ENCODE results near the gene AKT2.

Gene AKT2

GRCh38 chr19:40247735-40248262 is 37.3 kb downstream of the AKT2 start:
- Histone ChIP-seq H3K36me3 (ENCODE audit: control insufficient read depth, insufficient read depth, low read length) (peaks cover 15% of the 10 kb centered on the region), H3K27me3 (replicated peaks; ENCODE audit: control insufficient read depth, insufficient read depth, low read length) (no peaks in the 10 kb centered on the region), H3K4me3 (replicated peaks; ENCODE audit: low read depth, low read length) (no peak overlapping the region)
- no peak for DNase-seq (ENCODE audit: extremely low read depth, insufficient read length)
- TF ChIP-seq CTCF (IDR thresholded peaks at IDR 0.05; ENCODE audit: insufficient read depth, low read length, poor library complexity, severe bottlenecking): no peak

GRCh38 chr19:40247178-40247577 is 38.0 kb downstream of the AKT2 start:
- H3K4me3 ChIP-seq (replicated peaks; ENCODE audit: low read depth, low read length): no peak overlapping the region
- H3K36me3 ChIP-seq (ENCODE audit: control insufficient read depth, insufficient read depth, low read length): peaks cover 18% of the 10 kb centered on the region
- no peaks in the 10 kb centered on the region for H3K27me3 ChIP-seq (replicated peaks; ENCODE audit: control insufficient read depth, insufficient read depth, low read length)
- TF ChIP-seq CTCF (IDR thresholded peaks at IDR 0.05; ENCODE audit: insufficient read depth, low read length, poor library complexity, severe bottlenecking): no peak
- DNase-seq (ENCODE audit: extremely low read depth, insufficient read length): no peak

- Histone ChIP-seq H3K4me3 (replicated peaks; ENCODE audit: low read depth, low read length) (no peak overlapping the region), H3K27me3 (replicated peaks; ENCODE audit: control insufficient read depth, insufficient read depth, low read length) (no peaks in the 10 kb centered on the region), H3K36me3 (ENCODE audit: control insufficient read depth, insufficient read depth, low read length) (peaks cover 19% of the 10 kb centered on the region)
- no peak for TF ChIP-seq CTCF (IDR thresholded peaks at IDR 0.05; ENCODE audit: insufficient read depth, low read length, poor library complexity, severe bottlenecking)
- DNase-seq (ENCODE audit: extremely low read depth, insufficient read length): no peak
Measured at GRCh38 chr19:40246292-40247073, 38.7 kb downstream of the AKT2 start.

- no peak for TF ChIP-seq CTCF (IDR thresholded peaks at IDR 0.05; ENCODE audit: insufficient read depth, low read length, poor library complexity, severe bottlenecking)
- peaks cover 18% of the 10 kb centered on the region for H3K36me3 ChIP-seq (ENCODE audit: control insufficient read depth, insufficient read depth, low read length)
- no peak overlapping the region for H3K4me3 ChIP-seq (replicated peaks; ENCODE audit: low read depth, low read length)
- DNase-seq (ENCODE audit: extremely low read depth, insufficient read length): no peak
- no peaks in the 10 kb centered on the region for H3K27me3 ChIP-seq (replicated peaks; ENCODE audit: control insufficient read depth, insufficient read depth, low read length)
Measured at GRCh38 chr19:40245506-40246128, 39.5 kb downstream of the AKT2 start.

- peaks cover 17% of the 10 kb centered on the region for H3K36me3 ChIP-seq (ENCODE audit: control insufficient read depth, insufficient read depth, low read length)
- DNase-seq (ENCODE audit: extremely low read depth, insufficient read length): no peak
- no peaks in the 10 kb centered on the region for H3K27me3 ChIP-seq (replicated peaks; ENCODE audit: control insufficient read depth, insufficient read depth, low read length)
- TF ChIP-seq CTCF (IDR thresholded peaks at IDR 0.05; ENCODE audit: insufficient read depth, low read length, poor library complexity, severe bottlenecking): no peak
- no peak overlapping the region for H3K4me3 ChIP-seq (replicated peaks; ENCODE audit: low read depth, low read length)
Measured at GRCh38 chr19:40244579-40245317, 40.4 kb downstream of the AKT2 start.

Data from GM06990 (cell line).